ENCODE results near the gene BCAS4.
"Not testable (repeated sequence)": the region's sequence is repeated elsewhere in the genome, so short reads cannot be mapped to it uniquely, and the experiment has no call there.

Gene BCAS4

DNA sequence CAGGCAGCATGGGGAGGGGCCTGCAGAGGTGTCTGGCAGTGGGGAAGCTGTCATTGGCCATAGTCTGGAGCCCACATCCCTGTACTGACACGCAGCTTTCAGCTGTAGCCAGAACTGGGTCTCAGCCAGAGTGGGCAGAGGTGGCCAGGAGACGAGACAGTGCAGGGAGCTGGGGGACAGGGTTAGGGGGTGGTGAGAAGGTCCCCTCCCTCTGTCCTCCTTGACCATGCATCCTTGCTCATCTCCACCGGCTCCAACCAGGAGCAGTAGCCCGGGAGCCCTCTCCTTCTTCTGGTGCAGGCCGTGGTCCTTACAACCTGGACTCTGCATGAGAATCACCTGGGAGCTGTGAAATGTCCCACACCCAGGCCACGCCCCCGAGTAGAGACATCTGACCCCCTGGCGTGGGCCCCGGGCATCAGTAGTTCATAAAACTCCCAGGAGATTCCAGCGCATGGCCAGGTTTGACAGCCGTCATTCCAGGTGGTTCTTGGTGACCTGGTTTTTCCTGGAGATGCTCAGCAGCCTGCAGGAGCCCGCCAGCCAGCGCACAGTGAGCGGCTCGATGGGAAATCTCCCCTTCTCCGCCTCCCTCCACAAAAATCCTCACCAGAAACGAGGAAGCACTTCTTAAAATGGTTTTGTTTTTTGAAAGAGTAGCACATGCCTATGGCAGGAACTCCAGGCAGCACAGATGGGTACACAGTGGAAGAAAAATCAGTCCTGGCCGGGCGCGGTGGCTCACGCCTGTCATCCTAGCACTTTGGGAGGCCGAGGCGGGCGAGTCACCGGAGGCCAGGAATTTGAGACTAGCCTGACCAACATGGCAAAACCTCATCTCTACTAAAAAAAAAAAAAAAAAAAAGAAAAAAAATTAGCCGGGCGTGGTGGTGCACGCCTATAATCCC lies 80.2 kb downstream of the BCAS4 start:
- DNase-seq (ENCODE audit: low read depth in 3 of 3, low spot score in 1 of 3), result no peak

DNA sequence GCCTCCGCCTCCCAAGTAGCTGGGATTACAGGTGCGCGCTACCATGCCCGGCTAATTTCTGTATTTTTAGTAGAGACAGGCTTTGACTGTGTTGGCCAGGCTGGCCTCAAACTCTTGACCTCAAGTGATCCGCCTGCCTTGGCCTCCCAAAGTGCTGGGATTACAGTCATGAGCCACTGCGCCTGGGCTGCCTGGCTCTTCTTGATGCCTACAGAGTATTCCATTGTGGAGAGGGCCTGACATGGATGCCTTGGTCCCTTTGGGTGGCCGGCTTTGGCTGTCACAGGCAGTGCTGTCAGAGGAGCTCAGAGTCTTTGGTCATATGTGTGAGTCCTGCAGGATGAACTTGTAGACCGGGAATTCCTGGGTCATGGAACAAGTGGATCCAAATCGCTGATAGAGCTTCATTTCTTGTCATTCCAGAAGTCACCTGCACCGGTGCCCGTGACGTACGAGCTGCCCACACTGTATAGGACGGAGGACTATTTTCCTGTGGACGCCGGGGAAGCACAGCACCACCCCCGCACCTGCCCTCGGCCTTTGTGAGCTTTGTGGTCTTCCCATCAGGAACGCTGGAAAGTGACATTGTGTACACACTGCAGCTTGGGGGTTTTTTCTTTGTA lies 81.3 kb downstream of the BCAS4 start:
- DNase-seq (ENCODE audit: low read depth in 3 of 3, low spot score in 1 of 3), result no peak

DNA sequence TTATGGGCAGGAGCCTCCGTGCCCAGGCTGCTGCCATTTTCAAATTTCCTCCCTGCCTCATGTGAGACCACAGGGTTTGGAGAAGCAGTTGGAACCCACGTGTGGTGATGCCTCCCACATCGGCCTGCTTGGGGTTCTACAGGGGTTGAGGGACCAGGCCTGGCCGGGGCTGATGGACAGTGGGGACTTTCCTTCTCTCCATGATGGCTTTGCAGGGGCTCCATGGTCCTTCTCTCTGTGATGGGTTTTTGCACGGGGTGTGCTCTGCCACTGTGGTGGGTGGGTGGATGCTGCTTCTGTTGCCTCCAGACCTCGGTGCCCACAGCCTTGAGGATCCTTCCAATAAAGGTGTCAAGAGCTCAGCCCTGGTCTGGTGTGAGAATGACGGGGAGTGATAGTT lies 82.0 kb downstream of the BCAS4 start:
- no peak for DNase-seq (ENCODE audit: low read depth in 3 of 3, low spot score in 1 of 3)

DNA sequence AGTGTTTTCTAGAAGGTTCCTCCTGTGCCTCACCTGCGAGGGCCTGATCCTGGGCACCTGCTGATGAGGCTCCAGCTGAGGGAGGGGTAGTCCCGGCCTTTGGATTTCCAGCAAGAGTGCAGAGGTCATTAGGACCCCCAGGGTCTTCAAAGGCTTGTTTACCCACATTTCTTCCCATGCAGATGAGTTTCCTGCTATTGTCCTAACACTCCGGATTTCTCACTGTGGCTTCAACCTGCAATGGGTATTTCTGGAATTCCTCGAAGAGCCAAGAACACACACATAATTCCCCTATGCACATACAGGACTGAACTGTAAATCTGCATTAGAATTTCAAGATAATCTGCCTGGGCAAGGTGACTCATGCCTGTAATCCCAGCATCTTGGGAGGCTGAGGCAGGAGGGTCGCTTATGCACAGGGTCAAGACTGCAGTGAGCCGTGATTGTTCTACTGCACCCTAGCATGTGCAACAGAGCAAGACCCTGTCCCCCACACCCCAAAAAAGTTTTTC lies 82.4 kb downstream of the BCAS4 start:
- no peak for DNase-seq (ENCODE audit: low read depth in 3 of 3, low spot score in 1 of 3)

DNA sequence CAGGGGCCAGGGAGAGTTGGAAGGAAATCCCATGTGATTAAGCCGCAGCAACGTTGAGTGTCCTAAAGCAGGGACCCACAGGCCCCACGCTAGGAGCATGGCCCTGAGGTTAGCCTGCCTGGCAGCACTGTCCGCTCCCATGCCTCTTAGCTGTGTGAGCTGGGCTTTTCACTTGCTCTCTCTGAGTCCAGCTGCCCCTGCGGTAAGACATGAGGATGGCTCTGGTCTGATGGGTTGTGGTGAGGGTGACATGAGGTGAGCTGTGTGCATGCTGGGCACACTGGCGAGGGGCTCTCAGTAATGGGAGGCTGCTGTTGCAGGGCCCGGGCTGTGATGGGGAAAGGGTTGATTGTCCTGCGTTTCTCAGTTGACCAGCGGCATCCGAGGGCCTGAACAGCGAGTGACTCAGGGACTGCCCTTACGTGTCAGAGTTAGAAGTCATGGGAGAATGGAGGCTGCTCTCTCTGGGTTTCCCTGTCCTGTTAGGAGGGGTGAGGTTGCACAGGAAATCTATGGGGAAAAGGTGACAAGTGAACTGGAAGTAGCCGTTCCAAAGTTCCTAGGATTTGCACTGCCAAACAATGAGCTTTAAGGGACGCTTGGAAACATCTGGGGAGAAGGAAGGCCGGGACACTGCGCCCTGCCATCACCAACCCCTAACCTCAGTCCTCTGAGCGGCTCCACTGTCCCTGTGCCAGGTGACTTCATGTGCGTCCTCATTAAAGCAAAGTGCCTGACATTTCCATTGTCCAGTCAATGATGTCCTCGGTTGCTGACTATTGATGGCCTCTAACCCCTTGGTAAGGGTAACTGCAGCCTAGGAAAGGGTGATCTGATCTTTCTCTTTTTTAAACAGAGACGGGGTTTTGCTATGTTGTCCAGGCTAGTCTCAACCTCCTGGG lies 85.0 kb downstream of the BCAS4 start:
- no peak for DNase-seq (ENCODE audit: low read depth in 3 of 3, low spot score in 1 of 3)

DNA sequence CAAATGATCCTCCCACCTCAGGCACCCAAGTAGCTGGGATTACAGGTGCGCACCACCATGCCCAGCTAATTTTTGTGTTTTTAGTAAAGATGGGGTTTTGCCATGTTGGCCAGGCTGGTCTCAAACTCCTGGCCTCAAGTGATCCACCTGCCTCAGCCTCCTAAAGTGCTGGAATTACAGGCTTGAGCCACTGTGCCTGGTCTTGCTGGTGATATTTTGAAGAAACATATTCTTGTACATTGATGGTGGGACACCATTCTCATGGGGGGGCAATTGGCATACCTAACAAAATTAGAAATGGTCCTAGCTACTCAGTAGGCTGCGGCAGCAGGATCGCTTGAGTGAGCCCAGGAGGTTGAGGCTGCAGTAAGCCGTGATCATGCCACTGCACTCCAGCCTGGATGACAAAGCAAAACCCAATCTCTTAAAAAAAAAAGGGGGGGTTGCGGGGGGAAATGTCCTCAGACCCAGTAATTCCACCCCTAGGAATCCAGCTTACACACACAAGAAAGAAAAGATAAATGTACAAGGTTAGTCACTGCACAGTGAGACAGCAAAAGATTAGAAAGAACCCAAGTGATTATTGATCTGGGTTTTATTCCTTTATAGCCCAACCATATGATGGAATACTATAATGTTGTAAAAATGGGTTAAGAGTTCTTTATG lies 87.0 kb downstream of the BCAS4 start:
- not testable (repeated sequence) for DNase-seq (ENCODE audit: low read depth in 3 of 3, low spot score in 1 of 3)

DNA sequence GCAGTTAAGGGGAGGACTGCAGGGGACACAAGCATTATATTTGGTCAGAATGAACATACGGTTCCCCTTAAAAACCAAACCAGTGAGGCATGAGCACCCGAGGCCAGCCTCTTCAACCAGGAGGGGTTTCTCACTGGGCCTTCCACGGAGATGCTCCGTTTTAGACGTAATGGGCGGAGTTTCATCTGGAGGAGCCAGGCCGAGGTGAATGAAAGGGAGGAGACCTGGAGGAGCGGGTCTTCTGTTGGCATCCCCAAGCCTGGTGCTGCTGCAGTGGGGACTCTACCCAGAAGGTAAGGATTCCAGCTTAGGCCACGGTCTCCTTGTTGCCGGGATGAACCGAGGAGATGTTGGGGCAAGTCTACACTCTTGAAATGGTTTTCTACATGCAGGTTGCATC lies 89.0 kb downstream of the BCAS4 start:
- no peak for DNase-seq (ENCODE audit: low read depth in 3 of 3, low spot score in 1 of 3)

DNA sequence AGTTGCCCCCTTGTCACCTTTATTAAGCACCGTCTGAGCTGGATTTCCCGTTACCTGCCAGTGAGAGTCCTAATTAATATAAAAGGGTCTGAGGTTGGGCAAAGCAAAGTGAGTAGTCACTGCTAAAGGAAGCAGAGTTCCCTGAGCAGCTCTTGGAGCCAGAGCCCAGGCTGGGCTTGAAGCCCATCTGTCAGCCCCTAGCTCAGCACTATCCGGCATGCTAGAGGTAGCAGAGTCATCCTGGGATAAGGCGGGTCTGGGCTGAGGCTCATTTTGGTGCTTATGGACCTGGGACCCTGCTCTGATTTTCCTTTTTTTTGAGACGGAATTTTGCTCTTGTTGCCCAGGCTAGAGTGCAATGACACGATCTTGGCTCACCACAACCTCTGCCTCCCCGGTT lies 90.2 kb downstream of the BCAS4 start:
- no peak for DNase-seq (ENCODE audit: low read depth in 3 of 3, low spot score in 1 of 3)

DNA sequence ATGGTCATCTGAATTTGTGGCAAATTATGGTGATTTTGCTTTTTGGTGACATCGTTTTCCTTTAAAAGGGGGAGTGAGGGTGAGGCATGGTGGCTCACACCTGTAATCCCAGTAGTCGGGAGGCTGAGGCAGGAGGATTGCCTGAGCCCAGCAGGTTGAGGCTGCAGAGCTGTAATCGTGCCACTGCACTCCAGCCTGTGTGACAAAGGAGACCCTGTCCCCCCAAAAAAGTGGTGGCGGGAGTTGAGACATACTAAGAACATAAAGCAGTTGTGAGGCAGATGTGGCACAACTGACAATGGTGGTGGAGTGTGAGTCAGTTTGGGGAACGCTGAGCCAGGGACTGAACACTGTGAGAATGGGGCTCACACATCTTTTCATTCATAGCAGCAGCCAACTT lies 90.9 kb downstream of the BCAS4 start:
- DNase-seq (ENCODE audit: low read depth in 3 of 3, low spot score in 1 of 3), result no peak

DNA sequence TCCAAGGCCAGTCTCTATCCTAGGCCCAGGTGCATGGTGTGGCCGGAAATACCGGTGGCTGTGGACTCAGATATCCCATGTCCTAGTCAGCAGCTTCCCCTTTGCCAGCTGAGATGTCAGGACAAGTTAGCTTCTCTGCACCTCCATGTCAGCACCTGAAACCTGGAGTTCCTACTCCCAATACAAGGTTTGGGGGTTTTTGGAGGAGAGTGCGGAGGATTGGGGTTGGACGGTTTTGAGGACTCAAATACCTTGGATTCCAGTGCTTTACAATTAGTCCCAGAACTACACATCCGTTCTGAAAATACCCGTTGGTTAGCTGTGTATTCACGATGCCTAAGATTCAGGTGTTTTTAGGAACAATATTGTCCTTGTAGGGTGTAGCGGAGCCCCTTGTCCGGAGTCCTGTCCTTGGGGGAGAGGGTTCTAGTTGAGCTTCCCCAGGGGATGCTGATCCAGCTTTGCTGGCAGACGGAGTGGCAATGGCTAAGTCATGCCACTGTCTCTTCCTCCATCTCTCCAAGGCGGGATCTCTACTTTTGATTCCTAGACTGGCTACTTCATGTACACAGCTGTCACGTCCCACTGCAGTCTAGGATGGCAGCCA lies 91.4 kb downstream of the BCAS4 start:
- DNase-seq (ENCODE audit: low read depth in 3 of 3, low spot score in 1 of 3), result no peak

DNA sequence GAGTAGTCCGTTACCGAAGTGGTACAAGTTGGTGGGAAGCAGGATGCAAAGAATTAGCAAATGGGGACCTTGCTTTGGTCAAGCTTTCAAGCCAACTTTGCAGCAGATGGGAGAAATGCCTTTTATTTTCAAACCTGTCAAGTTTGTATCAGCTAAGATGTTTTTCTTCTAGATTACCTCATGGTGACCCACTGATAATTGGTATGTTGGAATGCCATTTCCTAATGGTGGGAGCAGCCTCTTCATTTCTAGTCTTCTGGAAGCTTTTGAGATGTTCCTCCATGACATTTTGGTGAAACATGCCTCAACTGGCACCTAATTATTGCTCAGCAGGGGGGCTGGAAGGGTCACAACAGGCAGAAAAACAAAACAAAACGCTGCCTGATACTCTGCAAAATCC lies 92.7 kb downstream of the BCAS4 start:
- no peak for DNase-seq (ENCODE audit: low read depth in 3 of 3, low spot score in 1 of 3)

DNA sequence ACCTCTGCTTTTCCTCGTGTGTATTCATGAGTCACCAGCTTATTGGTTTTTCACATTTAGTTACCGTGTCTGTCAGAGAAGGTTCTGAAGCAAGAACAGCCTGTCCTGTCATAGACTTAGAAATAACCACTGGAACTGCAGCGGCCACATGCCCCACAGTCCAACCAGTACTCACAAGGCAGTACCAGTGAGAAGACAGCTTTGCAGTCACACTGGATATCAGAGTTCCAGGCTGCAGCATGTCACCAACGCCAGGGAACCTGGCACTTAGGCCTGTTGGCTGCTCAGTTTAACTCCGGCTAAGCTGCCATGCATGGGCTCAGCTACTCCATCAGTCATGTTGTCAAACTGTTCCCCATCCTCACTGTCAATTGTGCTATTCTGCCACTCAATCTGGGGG lies 96.3 kb downstream of the BCAS4 start:
- no peak for DNase-seq (ENCODE audit: low read depth in 3 of 3, low spot score in 1 of 3)

DNA sequence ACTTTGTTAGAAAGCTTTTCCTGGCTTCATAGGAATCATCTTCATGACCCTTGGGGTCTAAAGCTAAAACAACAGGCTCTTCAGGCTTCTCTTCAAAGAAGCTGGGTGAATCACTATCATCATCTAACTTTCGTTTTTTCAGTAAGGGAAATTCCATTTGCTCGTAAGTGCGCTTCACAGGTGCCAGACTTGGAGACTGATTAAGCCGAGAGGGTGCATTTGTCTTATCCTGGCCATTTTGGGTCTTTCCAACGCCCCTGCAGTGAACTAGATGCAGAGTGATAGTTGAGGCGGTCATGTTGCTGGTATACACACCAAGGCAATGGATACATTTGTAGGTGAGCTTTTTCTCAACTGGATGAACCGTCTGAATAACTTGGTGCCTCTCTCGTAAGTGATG lies 97.5 kb downstream of the BCAS4 start:
- DNase-seq (ENCODE audit: low read depth in 3 of 3, low spot score in 1 of 3), result no peak

DNA sequence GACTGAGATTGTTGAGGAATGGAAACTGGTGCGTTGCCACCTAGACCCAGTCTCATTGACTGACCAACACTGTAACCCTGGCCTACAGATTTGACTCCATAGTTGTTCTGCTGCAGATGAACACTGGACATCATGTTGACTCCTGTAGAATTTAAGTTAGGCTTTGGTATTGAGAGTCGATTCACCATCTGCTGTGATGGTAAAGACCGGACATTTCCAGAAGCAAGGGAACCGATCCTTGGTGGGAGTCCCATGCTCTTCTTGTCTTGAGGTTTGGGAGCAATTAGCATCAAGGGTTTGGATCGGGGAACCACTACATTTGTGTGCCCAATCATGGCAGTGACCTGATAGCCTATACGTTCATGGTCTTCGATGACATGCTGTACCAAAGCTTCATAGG lies 98.8 kb downstream of the BCAS4 start:
- no peak for DNase-seq (ENCODE audit: low read depth in 3 of 3, low spot score in 1 of 3)

DNA sequence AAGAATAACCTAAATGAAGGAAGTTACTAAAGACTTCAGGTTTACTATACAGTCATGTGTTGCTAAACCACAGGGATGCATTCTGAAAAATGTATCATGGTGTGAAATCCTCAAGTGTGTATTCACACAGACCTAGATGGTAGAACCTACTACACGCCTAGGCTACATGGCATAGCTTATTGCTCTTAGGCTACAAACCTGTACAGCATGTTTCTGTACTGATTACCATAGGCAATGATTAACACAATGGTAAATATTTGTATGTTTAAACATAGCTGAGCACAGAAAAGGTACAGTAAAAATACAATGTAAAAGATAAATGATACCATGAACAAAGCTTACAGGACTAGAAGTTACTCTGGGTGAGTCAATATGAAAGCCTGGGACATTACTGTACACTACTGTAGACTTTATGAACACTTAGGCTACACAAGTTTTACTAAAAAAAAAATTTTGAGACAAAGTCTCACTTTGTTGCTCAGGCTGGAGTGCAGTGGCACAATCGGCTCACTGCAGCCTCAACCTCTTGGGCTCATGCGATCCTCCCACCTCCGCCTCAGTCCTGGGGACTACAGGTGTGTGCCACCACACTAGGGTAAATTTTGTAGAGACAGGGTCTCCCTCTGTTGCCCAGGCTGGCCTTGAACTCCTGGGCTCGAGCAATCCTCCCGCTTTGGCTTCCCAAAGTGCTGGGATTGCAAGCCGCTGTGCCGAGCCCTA lies 100.4 kb downstream of the BCAS4 start:
- no peak for DNase-seq (ENCODE audit: low read depth in 3 of 3, low spot score in 1 of 3)

DNA sequence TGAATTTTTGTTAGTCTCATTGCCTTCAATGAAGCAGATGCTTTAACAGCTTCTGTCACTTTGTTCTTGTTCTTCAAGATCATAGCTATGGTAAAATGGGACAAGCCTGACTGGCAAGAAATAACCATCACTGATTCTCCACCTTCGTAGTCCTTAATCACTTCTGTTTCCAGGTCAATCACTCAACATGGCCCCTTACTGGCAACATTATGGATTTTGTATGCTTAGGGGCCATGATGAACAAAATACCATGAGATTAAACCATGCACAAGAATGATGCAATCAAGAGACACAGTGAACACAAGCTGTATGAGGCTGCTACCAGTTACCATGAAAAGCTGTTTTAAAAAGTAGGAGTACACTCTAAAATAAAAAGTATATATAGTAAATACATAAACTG lies 103.6 kb downstream of the BCAS4 start:
- DNase-seq (ENCODE audit: low read depth in 3 of 3, low spot score in 1 of 3), result no peak

DNA sequence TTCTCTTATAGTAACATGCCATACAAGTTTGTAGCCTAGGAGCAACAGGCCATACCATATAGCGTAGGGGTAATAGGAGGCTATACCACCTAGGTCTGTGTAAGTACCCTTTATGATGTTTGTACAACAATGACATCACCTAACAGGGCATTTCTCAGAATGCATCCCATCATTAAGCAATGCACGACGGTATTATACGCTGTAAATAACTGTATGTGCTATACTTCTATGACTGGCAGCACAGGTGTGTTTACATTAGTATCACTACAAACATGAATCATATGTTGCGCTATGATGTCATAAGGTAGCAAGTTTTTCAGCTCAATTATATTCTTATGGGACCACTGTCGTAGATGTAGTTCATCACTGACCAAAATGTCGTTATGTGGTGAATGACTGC lies 105.4 kb downstream of the BCAS4 start:
- no peak for DNase-seq (ENCODE audit: low read depth in 3 of 3, low spot score in 1 of 3)

DNA sequence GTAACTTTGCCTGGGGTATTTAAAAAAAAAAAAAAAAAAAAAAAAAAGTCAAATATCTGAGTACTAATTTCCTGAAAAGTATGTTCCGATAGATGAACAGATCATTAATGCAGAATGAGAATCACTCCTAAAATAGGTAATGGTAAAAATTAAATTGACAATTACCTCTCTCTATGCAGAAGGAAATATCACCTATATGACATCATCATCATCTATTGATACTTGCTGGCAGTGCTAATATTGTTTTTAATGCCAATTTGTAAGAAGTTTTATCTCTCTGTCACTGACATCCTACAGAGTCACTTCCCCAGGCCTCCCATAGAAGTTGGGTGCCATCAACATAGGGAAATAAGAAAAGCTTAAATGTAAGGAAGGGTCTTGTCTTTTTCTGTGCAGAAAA lies 106.4 kb downstream of the BCAS4 start:
- DNase-seq (ENCODE audit: low read depth in 3 of 3, low spot score in 1 of 3), result no peak

DNA sequence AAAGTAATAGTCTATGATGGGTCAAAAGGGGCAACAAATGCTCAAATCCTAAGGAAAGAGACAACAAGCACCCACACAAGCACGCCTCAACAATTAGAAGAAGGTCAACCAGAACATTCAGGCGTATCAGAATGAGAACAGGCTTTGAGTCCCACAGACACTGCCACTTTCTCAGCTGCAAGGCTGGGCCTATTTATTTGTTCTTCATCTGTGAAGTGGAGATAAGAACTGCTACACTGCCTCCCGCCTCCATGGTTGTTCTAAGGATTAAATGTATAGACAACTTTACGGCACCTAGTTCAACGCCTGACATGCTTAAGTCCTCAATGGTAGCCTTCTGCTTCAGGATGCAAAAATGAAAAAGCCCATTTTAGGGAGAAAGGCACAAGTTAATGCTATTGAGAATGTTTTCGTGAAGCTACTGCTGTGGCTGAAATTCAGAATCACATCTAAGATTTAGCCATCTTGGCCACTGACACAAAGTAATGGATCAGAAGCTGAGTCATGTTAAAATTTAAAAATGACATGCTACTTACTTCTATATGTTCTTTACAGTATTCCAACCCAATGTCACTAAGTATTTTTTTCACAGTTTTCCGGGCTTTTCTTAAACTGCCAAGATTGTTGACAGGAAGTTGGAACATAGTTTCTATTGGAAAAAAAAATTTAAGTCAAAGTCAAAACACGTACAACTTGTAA lies 108.6 kb downstream of the BCAS4 start:
- no peak for DNase-seq (ENCODE audit: low read depth in 3 of 3, low spot score in 1 of 3)
